ENCODE measurements around the gene CCDC159. TPM values are rescaled to one million over a fixed set of nuclear protein-coding genes. Genes with fewer than 3 reads are reported as not detected.
A peak's percentile ranks its signal among the peaks of the same experiment; 100 is the strongest.

CCDC159 gene
- total and polyA plus RNA-seq, 2 of the 13 experiments (the other 11 are each of a cell fraction or from before 2014, with no cell fraction given): 1.7 to 6.3 TPM

GRCh38 chr19:11382898-11383705 lies 36.8 kb downstream of the CCDC159 start (continued):
- TF ChIP-seq NFIB (CRISPR knock-in tag; IDR thresholded peaks at IDR 0.05; ENCODE audit: borderline replicate concordance): no peak
- peak; percentile 19; the same call in 1 of the 2 replicates for TF ChIP-seq ZNF362 (CRISPR knock-in tag; IDR thresholded peaks at IDR 0.05; ENCODE audit: borderline replicate concordance)
- TF ChIP-seq KDM2A (CRISPR knock-in tag; IDR thresholded peaks at IDR 0.05; ENCODE audit: borderline replicate concordance, low read depth): peak; percentile 80; the same call in 1 of the 2 replicates
- no peak for TF ChIP-seq PHF21A (CRISPR knock-in tag; IDR thresholded peaks at IDR 0.05)
- TF ChIP-seq MEIS2 (CRISPR knock-in tag; IDR thresholded peaks at IDR 0.05): 0 out of 2 replicates have a peak, but pooled peaks have one; percentile 39
- TF ChIP-seq ZNF644 (CRISPR knock-in tag; IDR thresholded peaks at IDR 0.05; ENCODE audit: low read depth): no peak
- no peak for TF ChIP-seq KMT2A (CRISPR knock-in tag; IDR thresholded peaks at IDR 0.05)
- TF ChIP-seq WIZ (CRISPR knock-in tag; IDR thresholded peaks at IDR 0.05): no peak
- no peak for TF ChIP-seq TRIM24 (CRISPR knock-in tag; IDR thresholded peaks at IDR 0.05)
- no peak for TF ChIP-seq FIP1L1 (IDR thresholded peaks at IDR 0.05; ENCODE audit: borderline replicate concordance, insufficient read depth, low read depth, low read length)
- TF ChIP-seq, protein P1, sequence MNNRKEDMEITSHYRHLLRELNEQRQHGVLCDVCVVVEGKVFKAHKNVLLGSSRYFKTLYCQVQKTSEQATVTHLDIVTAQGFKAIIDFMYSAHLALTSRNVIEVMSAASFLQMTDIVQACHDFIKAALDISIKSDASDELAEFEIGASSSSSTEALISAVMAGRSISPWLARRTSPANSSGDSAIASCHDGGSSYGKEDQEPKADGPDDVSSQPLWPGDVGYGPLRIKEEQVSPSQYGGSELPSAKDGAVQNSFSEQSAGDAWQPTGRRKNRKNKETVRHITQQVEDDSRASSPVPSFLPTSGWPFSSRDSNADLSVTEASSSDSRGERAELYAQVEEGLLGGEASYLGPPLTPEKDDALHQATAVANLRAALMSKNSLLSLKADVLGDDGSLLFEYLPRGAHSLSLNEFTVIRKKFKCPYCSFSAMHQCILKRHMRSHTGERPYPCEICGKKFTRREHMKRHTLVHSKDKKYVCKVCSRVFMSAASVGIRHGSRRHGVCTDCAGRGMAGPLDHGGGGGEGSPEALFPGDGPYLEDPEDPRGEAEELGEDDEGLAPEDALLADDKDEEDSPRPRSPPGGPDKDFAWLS (CRISPR knock-in tag; IDR thresholded peaks at IDR 0.05; ENCODE audit: borderline replicate concordance): no peak
- TF ChIP-seq, protein P2, sequence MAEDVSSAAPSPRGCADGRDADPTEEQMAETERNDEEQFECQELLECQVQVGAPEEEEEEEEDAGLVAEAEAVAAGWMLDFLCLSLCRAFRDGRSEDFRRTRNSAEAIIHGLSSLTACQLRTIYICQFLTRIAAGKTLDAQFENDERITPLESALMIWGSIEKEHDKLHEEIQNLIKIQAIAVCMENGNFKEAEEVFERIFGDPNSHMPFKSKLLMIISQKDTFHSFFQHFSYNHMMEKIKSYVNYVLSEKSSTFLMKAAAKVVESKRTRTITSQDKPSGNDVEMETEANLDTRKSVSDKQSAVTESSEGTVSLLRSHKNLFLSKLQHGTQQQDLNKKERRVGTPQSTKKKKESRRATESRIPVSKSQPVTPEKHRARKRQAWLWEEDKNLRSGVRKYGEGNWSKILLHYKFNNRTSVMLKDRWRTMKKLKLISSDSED (CRISPR knock-in tag; IDR thresholded peaks at IDR 0.05): no peak
- no peak for TF ChIP-seq NR2F6 (IDR thresholded peaks at IDR 0.05)
- TF ChIP-seq NR2F6 (CRISPR knock-in tag; IDR thresholded peaks at IDR 0.05): peak; percentile 46; the same call in 1 of the 2 replicates
- no peak for TF ChIP-seq MXD1 (CRISPR knock-in tag; IDR thresholded peaks at IDR 0.05)
- TF ChIP-seq, protein P3, sequence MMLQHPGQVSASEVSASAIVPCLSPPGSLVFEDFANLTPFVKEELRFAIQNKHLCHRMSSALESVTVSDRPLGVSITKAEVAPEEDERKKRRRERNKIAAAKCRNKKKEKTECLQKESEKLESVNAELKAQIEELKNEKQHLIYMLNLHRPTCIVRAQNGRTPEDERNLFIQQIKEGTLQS (CRISPR knock-in tag; IDR thresholded peaks at IDR 0.05): no peak
- TF ChIP-seq ZNF709 (CRISPR knock-in tag; IDR thresholded peaks at IDR 0.05): peak; percentile 28; the same call in 1 of the 2 replicates
- 0 out of 2 replicates have a peak, but pooled peaks have one; percentile 31 for TF ChIP-seq ETV5 (CRISPR knock-in tag; IDR thresholded peaks at IDR 0.05; ENCODE audit: borderline replicate concordance)
- peak; percentile 71; the same call in 1 of the 2 replicates for TF ChIP-seq ZNF281 (CRISPR knock-in tag; IDR thresholded peaks at IDR 0.05; ENCODE audit: borderline replicate concordance)
- 0 out of 2 replicates have a peak, but pooled peaks have one; percentile 28 for TF ChIP-seq GATAD1 (CRISPR knock-in tag; IDR thresholded peaks at IDR 0.05)
- peak; percentile 0; the same call in 1 of the 2 replicates for TF ChIP-seq ZNF724P (CRISPR knock-in tag; IDR thresholded peaks at IDR 0.05; ENCODE audit: borderline replicate concordance)
- peak; percentile 84 for TF ChIP-seq CBX1 (IDR thresholded peaks at IDR 0.05; ENCODE audit: low read depth)
